Natural killer cell (primary cell): ENCODE results near the gene DLGAP3. TPM values are rescaled to one million over a fixed set of nuclear protein-coding genes. Genes with fewer than 3 reads are reported as not detected.

Experiments used
- ATAC-seq, 3 donors: fragments of 150-1000 bp in 2 of 3; fragments of 200-7000 bp in 1 of 3; cut with Tn5 transposase; 1 replicate in 1 of 3; 2 replicates in 2 of 3; pipeline ENCODE4 v1.10.0; 2021; ENCODE audit warnings: mild to moderate bottlenecking in 2 of 3, moderate library complexity in 2 of 3
- DNase-seq, 2 donors: peaks; one replicate each; pipeline versions ENCODE4 v3.0.0 to v3.0.0-alpha.2; 2013 to 2021; ENCODE audit warnings: mixed read lengths in 1 of 2
- H3K27ac ChIP-seq: one replicate; pipeline ENCODE4 v1.5.1; 2013; ENCODE audit warnings: mild to moderate bottlenecking, low read length
- H3K27me3 ChIP-seq: one replicate; pipeline ENCODE4 v1.6.1; 2013; ENCODE audit warnings: low read length; ENCODE audit not compliant: control insufficient read depth, insufficient read depth
- H3K36me3 ChIP-seq: one replicate; pipeline ENCODE4 v1.6.1; 2013; ENCODE audit warnings: low read length; ENCODE audit not compliant: control insufficient read depth, insufficient read depth
- H3K4me1 ChIP-seq: one replicate; pipeline ENCODE4 v1.6.1; 2013; ENCODE audit warnings: low read length; ENCODE audit not compliant: control insufficient read depth, insufficient read depth
- H3K4me3 ChIP-seq: one replicate; pipeline ENCODE4 v1.5.1; 2013; ENCODE audit warnings: low read length
- H3K9me3 ChIP-seq: one replicate; pipeline ENCODE4 v1.6.1; 2013; ENCODE audit warnings: low read length; ENCODE audit not compliant: control insufficient read depth, insufficient read depth
- H3K27ac Mint-ChIP-seq, 2 donors: one replicate each; pipeline ENCODE4 v1.8.0; 2022; ENCODE audit warnings: mild to moderate bottlenecking in 2 of 2, mixed read lengths in 2 of 2, moderate library complexity in 1 of 2
- H3K27me3 Mint-ChIP-seq, 2 donors: one replicate each; pipeline ENCODE4 v1.8.0; 2022; ENCODE audit warnings: low read depth in 2 of 2, mixed read lengths in 2 of 2
- H3K36me3 Mint-ChIP-seq: one replicate; pipeline ENCODE4 v1.8.0; 2022; ENCODE audit warnings: mixed read lengths
- H3K4me1 Mint-ChIP-seq, 2 donors: one replicate each; pipeline ENCODE4 v1.8.0; 2022; ENCODE audit warnings: mixed read lengths in 2 of 2
- H3K4me3 Mint-ChIP-seq: one replicate; pipeline ENCODE4 v1.8.0; 2022; ENCODE audit warnings: mild to moderate bottlenecking, moderate library complexity, mixed read lengths
- H3K9me3 Mint-ChIP-seq, 2 donors: one replicate each; pipeline ENCODE4 v1.8.0; 2022; ENCODE audit warnings: mixed read lengths in 2 of 2
- WGBS: methylation state at CpG from one replicate; pipeline ENCODE4 v1.1.7; 2013; ENCODE audit warnings: missing lambda C conversion rate; ENCODE audit not compliant: insufficient coverage; 5-methylcytosine and 5-hydroxymethylcytosine counted together
- intact Hi-C: fragments of 100-400 bp; cut with micrococcal nuclease; formaldehyde crosslinking; loops from one replicate; pipeline ENCODE4 v1.14.2; 2022
- total RNA-seq, 4 donors: library from RNA; stranded (reverse); fragments of 120-200 nt in 1 of 4; gene quantifications; one replicate each; pipeline versions ENCODE4 v1.2.3 to v1.2.4, GENCODE V29; 2013 to 2022
- TF ChIP-seq, protein P1 (sequence below): fragments of 200-600 bp; IDR thresholded peaks from one replicate; pipeline ENCODE4 v1.8.0; 2022; ENCODE audit warnings: antibody characterized with exemption

Gene DLGAP3
- total RNA-seq, 3 donors from 2014 or later (not counting 1 experiment from before 2014, with no cell fraction given): 0.33 to 0.38 (median 0.36) TPM

DNA sequence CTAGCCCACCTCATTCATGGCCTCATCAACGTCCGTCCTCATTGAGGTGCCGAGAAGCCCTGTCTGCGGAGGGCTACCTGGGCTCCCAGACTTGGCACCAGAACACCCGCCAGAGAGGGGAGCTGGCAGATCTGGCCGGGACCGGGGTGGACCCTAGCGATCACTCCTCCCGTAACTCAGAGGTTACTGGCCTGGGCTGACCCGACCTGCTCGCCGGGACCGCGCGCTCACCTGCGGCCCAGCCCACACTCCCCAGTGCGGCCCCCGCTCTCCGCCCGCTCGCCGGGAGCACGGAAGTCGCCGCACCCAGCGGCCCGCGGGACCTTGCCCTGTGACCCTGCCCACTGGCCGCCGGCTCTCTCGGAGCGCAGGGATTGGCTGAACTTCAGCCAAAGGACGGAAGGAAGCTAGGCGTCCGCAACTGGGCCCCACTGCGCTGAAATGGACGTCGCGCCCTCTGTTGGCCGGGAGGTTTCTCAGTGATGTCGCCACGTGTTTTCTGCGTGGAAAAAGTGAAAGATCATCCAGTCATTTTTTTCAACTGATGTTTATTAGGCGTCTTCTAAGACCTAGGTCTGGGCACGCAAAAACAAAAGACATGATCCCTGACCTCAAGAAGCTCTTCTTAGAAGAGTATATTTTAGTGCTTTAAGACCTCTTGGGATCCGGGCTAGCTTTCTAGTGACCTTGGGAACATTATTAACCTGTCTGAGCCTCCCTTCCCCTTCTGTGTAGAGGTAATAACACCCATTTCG lies 69.8 kb downstream of the DLGAP3 start, which contains the start of gene SMIM12:
SMIM12 (minus strand) TSS at position 304 of the 755 bp plus-strand sequence. CDS start 3,772 bp downstream, outside the sequence.
- Mint-ChIP-seq H3K36me3 (no peaks in the 10 kb centered on the region), H3K27me3 (no peaks in the 10 kb centered on the region), H3K4me3 (peak within 1 kb of the TSS; percentile 96), H3K9me3 (no peaks in the 10 kb centered on the region), H3K4me1 (peaks cover 59 to 61% of the 10 kb centered on the region in 2 donors), H3K27ac (peak within 1 kb of the TSS; percentile 83 to 94)
- peak; percentile 87 to 94 for DNase-seq
- H3K27ac ChIP-seq: peak within 1 kb of the TSS; percentile 75
- no peaks in the 10 kb centered on the region for H3K9me3 ChIP-seq
- peaks cover 12% of the 10 kb centered on the region for H3K36me3 ChIP-seq
- WGBS: 1% methylated on average over 46 of the region's 47 CpGs
- intact Hi-C loops: loop anchor here (10.0 kb wide), 1 partner anchor 335 kb away; the partner anchor contains the start of gene SFPQ
- H3K4me1 ChIP-seq: peaks cover 44% of the 10 kb centered on the region
- TF ChIP-seq, protein P1, sequence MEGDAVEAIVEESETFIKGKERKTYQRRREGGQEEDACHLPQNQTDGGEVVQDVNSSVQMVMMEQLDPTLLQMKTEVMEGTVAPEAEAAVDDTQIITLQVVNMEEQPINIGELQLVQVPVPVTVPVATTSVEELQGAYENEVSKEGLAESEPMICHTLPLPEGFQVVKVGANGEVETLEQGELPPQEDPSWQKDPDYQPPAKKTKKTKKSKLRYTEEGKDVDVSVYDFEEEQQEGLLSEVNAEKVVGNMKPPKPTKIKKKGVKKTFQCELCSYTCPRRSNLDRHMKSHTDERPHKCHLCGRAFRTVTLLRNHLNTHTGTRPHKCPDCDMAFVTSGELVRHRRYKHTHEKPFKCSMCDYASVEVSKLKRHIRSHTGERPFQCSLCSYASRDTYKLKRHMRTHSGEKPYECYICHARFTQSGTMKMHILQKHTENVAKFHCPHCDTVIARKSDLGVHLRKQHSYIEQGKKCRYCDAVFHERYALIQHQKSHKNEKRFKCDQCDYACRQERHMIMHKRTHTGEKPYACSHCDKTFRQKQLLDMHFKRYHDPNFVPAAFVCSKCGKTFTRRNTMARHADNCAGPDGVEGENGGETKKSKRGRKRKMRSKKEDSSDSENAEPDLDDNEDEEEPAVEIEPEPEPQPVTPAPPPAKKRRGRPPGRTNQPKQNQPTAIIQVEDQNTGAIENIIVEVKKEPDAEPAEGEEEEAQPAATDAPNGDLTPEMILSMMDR: peak; percentile 86
- ATAC-seq: peak; percentile 96 to 99 (median 99)
- H3K4me3 ChIP-seq: peak within 1 kb of the TSS; percentile 86
- H3K27me3 ChIP-seq: no peaks in the 10 kb centered on the region

DNA sequence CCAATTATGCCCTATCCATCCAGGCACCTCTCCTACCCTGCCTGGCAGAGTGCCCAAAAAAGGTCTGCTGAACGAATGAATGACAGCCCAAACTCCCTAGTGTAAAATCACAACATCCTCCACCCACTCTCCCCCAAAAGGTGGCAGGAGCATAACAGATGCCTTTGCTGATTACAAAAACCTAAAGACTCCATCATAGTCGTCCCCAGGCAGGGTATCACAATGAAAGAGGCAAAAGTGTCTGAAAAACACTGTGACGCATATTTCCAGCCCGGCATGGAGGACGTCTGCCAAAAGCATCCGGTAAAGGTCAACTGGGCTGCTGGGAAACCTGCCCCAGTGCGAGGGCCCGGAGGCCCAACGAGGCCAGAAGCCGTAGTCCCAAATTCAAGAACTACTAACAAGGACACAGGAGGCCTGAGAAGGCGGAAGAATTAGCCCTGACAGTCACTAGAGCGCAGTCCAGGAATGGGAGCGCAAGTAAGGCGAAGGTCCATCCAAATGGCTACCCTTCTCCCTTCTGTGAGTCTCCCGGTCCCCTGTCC lies 70.5 kb downstream of the DLGAP3 start:
- intact Hi-C loops: no loop called here

DNA sequence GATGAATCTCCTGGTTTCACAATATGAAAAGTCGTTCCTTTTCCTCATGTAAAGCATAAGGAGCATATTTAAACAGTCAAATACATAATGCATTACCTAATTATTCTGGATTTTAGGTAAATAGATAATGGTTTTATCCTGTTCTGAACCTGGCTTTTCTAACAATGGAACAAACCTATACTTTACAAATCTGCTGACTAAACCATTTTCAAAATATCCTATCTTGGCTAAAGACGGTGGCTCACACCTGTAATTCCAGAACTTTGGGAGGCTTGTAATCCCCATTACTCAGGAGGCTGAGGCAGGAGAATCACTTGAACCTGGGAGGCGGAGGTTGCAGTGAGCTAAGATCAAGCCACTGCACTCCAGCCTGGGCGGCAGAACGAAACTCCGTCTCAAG lies 72.8 kb downstream of the DLGAP3 start:
- H3K27ac Mint-ChIP-seq: no peak overlapping the region
- no peak overlapping the region for H3K4me3 ChIP-seq
- H3K9me3 Mint-ChIP-seq: no peaks in the 10 kb centered on the region
- peaks cover 18% of the 10 kb centered on the region for H3K36me3 ChIP-seq
- H3K27ac ChIP-seq: no peak overlapping the region
- no peaks in the 10 kb centered on the region for H3K27me3 ChIP-seq
- no peaks in the 10 kb centered on the region for H3K9me3 ChIP-seq
- peaks cover 43 to 50% of the 10 kb centered on the region in 2 donors for H3K4me1 Mint-ChIP-seq
- H3K27me3 Mint-ChIP-seq: no peaks in the 10 kb centered on the region
- intact Hi-C loops: no loop called here
- TF ChIP-seq, protein P1: no peak
- no peak for DNase-seq
- ATAC-seq: no peak
- H3K4me3 Mint-ChIP-seq: no peak overlapping the region
- 100% methylated on average over 6 of the region's 6 CpGs for WGBS
- peaks cover 24% of the 10 kb centered on the region for H3K4me1 ChIP-seq
- H3K36me3 Mint-ChIP-seq: no peaks in the 10 kb centered on the region

More for the DNA sequence above, 70.5 kb downstream of the DLGAP3 start:
- Mint-ChIP-seq H3K27ac (peak overlapping the region; percentile 83 to 94), H3K9me3 (no peaks in the 10 kb centered on the region), H3K4me1 (peaks cover 52 to 54% of the 10 kb centered on the region in 2 donors), H3K4me3 (peak overlapping the region; percentile 96), H3K36me3 (no peaks in the 10 kb centered on the region), H3K27me3 (no peaks in the 10 kb centered on the region)
- Histone ChIP-seq H3K27me3 (no peaks in the 10 kb centered on the region), H3K9me3 (no peaks in the 10 kb centered on the region), H3K36me3 (peaks cover 18% of the 10 kb centered on the region), H3K27ac (peak overlapping the region; percentile 75), H3K4me3 (peak overlapping the region; percentile 86), H3K4me1 (peaks cover 38% of the 10 kb centered on the region)
- ATAC-seq (peak; percentile 10 to 28 (median 14)), DNase-seq (peak; percentile 29 to 61)
- WGBS: under 1% methylated on average over 15 of the region's 15 CpGs
- TF ChIP-seq, protein P1: no peak
